Left forelimb (tissue), 1 donor: Measurements from ENCODE around the gene RAP1GAP2.
A peak's percentile ranks its signal among the peaks of the same experiment; 100 is the strongest.
"Not testable (repeated sequence)": the region's sequence is repeated elsewhere in the genome, so short reads cannot be mapped to it uniquely, and the experiment has no call there.

Experiments used
- DNase-seq: peaks from one replicate; pipeline ENCODE4 v3.0.0-alpha.2; 2018; ENCODE audit warnings: low spot score

The RAP1GAP2 gene

DNA sequence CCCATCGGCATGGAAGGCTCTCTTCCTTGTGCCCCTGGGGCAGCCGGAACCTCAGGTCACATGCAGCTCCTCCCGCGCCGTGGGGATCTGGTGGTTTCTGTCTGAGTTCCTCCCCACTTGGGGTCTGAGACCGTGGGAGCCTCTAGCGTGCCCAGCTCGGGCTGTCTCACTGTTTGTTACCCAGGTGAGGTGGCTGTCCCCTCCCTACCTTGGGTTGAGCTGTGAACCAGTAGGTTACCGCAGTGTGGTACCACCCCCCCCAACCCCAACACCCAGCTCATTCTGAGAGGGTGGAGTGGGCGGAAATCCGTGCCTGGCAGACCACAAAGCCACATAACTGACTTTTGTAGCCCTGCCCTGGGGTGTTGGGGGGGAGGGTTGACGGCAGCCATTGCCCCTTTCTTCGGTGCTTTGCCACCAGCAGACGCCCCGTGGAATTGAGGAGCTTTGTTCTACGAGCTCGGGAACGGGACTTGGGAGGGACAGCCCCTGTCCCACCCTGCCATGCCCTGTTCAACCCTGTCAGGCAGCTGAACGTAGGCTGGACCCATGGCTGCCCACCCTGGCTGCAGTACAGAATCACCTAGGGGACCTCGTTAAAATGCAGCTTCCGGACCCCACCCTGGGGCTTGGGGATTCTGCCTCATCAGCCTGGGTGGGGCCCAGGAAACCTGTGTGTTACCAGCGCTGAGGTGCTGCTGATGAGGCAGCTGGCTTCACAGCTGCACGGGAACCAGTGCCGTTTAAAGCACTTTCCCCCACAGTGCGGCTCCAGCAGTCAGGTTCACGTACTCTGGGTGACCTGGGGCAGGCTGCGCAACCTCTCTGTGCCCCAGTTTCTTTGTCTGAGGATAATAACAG is 18.5 kb downstream of the RAP1GAP2 start:
- no peak for DNase-seq

DNA sequence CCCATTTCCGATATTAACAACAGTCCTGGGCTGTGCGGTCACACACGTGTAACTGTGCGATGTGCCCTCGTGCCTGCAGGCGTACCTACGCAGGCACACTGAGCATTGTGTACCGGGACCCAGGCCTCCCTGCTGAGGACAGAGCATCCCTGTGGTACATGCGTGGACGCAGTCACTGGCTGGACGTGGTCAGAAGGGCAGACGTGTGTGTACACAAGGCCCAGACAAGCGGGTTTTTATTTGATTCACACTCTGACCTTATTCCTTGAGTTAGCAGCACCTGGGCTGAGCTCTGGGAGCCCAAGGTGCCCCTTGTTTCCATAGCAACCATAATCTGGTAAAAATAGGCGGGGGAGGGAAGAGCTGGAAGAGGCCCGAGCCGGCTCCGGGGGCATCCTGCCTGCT is 19.5 kb downstream of the RAP1GAP2 start:
- no peak for DNase-seq

DNA sequence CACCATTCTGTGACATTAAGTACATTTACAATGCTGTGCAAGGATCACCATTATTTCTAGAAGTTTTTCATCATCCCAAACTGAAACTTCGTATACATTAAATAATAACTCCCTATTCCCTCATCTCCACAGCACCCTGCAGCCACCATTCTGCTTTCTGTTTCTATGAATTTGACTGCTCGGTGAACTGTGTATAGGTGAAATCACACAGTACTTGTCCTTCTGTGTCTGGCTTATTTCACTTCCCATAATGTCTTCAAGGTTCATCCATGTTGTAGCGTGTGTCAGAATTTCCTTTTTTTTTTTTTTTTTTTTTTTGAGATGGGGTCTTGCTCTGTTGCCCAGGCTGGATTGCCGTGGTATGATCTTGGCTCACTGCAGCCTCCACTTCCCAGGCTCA is 20.4 kb downstream of the RAP1GAP2 start:
- no peak for DNase-seq

DNA sequence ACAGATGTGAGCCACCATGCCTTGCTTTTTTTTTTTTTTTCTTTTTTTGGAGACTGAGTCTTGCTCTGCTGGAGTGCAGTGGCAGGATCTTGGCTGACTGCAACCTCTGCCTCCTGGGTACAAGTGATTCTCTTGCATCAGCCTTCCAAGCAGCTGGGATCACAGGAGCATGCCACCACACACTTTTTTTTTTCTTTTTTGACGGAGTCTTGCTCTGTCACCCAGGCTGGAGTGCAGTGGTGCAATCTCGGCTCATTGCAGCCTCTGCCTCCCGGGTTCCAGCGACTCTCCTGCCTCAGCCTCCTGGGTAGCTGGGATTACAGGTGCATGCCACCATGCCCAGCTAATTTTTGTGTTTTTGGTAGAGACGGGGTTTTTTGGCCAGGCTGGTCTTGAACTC is 23.1 kb downstream of the RAP1GAP2 start:
- not testable (repeated sequence) for DNase-seq

DNA sequence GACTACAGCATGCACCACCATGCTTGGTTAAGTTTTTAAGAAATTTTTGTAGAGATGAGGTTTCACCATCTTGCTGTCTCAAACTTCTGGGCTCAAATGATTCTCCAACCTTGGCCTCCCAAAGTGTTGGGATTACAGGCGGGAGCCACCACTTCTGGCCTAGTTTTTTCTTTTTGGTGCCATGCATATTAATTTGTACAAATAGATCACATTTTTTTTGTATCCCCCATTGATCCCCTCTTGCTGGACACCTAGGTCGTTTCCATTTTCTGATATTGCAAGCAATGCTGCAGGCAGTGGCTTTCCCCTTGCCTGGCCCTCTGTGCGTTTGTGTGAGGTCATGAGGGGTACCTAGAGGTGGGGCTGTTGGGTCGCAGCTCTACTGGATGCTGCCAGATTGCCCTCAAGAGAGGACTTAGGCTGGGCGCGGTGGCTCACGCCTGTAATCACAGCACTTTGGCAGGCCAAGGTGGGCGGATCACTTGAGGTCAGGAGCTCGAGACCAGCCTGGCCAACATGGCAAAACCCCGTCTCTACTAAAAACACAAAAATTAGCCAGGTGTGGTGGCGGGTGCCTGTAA is 23.8 kb downstream of the RAP1GAP2 start:
- no peak for DNase-seq

DNA sequence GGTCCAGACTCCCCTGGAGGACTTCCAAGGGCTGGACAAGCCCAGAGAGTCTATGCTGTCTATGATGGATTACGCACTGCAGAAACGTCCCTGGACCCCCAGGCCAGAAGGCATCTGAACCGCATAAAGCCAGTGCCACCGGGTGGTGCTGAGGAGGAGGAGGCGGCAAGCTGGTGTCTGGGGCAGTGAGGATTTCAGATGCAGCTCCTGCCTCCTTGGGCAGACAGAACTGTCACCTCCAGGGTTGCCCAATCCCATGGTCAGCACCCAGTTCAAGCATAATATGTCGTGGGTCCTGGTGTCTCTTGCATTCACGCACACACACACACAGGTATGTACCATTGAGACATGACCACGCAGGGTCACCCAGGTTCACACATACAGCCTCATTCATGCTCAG is 25.6 kb downstream of the RAP1GAP2 start:
- DNase-seq: no peak

DNA sequence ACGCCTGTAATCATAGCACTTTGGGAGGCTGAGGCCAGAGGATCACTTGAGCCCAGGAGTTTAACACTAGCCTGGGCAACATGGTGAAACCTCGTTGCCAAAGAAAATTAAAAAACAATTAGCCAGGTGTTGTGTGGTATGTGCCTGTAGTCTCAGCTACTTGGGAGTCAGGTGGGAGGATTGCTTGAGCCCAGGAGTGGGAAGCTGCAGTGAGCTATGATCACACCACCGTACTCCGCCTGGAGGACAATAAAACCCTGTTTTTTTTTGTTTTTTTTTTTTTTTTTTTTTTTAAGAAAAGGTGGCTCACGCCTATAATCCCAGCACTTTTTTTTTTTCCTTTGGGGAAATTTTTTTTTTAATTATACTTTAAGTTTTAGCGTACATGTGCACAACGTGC is 26.1 kb downstream of the RAP1GAP2 start:
- DNase-seq: no peak

DNA sequence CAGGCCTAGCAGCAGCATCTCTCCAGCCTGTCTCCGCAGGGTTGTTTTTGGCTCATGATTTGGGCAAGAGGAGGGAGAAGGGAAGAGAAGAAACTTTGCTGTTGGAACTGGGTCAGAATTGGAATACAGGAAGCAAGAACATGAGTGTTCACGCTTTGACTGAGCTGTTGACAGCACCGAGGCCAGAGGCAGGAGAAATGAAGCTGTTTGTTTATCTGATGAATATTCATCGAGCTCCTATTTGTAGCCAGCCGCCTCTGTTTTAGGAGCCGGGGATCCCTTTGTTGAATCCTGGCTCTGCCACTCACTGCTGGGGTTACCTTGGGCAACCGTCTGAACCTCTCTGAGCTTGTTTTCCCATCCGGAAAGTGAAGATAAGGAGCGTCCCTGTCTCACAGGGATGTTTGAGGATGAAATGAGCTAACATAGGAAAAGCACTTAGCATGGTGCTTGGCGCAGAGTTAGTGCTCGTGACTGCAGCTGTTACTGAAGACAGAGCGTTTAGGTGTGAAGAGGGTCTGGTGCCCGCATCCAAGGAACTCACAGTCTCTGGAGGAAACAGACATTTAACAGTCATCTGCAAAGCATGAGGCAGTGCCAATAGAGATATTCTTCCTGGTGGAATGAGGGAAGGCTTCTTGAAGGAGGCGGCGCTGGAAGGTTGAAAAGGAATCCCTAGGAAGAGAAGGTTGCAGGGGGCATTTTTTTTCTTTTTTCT is 29.2 kb downstream of the RAP1GAP2 start:
- DNase-seq: no peak

DNA sequence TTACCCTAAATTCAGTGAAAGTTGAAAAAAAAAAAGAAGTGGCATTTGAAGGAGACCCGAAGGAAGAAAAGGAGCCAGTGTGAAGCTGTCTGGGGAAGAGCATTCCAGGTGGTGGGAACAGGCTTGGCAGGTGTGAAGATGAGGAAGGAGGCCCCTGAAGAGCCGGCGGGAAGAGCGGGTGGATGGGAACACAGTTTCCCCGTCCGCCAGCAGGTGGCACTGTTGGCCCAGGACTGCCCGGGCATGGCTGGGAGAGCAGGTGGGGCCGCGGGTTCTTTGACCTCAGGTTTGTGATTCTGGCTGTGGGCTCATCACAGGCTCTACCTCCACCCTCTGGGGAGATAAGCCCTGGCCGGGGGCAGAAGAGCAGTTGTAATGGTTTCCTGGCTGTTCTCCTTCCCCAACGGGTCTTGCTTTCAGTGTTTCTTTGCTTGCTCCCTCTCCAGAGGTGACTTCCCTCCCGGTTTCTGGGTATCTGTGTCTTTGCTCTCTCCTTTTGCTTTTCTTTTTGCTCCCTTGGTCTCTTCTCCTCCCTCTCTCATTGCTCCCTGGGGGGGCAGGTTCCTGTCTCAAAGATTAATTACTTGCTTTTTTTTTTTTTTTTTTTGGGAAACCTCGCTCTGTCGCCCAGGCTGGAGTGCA is 32.3 kb downstream of the RAP1GAP2 start:
- DNase-seq: peak; percentile 78

DNA sequence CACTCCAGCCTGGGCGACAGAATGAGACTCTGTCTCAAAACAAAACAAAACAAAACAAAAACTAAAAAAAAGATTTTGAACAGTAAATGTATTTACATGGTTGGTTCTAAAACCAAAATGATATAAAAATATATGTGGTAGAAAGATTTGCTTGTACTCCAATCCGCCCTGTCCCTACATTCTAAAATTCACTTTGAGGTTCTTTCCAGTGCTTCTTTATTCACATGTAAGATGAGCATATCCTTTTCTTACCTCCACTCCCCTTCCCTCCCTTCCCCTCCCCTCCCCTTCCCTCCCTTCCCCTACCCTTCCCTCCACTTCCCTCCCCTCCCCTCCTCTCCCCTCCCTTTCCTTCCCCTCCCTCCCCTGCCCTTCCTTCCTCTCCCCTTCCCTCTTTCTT is 34.4 kb downstream of the RAP1GAP2 start:
- DNase-seq: no peak

DNA sequence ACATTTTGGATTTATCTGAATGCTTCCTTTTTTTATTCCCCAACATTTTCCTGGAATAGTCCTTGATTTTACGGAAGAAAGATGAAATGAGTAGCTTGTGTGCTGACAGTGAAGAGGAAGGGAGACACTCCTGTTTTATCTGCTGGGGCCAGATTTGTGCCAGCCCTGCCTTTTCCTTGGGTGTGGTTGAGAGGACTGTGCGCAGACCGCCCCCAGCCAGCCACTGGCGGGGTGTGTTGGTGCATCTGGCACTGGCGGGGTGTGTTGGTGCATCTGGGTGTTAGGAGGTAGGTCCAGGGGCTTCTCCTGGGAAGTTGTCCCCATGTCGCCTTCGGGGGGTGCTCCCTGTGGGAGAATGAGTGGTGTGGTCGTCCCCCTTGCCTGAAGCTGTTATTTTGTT is 39.5 kb downstream of the RAP1GAP2 start:
- DNase-seq: no peak

DNA sequence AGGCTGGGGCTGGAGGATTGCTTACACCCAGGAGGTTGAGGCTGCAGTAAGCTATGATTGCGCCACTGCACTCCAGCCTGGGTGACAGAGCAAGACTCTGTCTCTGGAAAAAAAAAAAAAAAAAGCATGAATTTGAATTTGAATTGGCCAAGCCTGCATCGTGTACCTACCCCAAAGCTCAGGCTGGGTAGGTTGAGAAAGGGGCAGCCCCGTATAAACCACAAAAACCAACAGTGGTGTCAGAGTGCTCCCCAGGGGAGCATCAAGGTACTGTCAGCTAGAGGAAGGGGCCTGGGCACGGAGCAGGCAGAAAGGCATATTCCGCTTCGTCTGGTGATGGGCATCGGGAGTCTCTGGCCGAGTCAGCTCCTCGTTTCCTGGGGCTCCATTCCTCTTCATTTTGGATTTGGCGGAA is 40.9 kb downstream of the RAP1GAP2 start:
- no peak for DNase-seq

DNA sequence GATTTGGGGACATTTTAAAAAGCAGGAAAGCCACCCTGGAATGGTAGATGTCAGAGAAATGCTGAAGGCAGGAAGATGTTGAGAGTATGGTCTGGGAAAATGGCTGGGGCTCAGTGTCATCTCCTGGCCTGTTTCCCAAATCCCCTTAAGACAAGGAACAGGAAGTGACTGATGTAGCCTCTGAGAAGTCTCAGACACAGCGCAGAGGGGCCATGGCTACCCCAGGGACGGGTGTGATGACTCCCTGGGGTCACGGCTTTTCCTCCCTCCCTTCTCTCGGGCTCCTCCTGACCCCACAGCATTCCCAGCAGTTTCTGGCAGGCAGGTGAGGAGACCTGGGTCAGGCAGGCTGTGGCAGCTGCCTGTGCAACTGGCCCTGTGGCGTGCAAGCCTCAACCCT is 45.4 kb downstream of the RAP1GAP2 start:
- DNase-seq: no peak

DNA sequence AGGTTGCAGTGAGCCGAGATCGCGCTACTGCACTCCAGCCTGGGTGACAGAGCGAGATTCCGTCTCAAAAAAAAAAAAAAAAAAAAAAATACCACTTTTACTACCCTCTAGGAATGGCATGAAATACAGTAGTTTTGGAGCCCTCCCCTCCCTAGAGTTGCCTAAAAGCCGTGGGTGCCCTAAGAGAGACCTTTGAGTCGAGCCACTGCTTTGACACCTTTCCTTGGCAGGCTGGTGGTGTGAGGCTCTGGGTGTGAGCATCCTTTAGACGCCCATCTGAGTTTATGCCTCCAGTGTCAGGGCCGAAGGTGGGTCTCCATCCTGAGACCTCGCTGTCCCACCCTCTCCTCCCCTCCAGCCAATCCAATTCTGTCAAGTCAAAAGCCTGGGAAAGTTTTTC is 46.2 kb downstream of the RAP1GAP2 start:
- DNase-seq: no peak

DNA sequence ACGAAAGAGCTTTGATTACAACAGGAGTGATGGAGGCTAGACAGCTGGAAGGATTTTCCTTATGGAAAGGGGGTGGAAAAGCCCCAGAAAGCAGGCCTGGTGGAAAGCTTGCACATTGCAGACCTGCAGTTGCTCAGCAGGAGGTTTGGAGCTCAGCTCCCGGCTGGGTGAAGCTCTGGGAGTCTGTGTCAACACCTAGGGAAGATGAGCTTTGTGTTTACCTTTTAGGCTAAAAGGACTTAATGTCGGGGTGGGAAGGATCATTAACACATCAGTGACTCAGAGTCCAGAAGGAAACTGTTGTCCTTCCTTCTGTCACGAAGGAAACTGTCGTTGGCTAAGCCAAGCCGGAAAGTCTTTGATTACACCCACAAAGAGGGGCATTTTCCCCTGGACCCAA is 48.2 kb downstream of the RAP1GAP2 start:
- no peak for DNase-seq

DNA sequence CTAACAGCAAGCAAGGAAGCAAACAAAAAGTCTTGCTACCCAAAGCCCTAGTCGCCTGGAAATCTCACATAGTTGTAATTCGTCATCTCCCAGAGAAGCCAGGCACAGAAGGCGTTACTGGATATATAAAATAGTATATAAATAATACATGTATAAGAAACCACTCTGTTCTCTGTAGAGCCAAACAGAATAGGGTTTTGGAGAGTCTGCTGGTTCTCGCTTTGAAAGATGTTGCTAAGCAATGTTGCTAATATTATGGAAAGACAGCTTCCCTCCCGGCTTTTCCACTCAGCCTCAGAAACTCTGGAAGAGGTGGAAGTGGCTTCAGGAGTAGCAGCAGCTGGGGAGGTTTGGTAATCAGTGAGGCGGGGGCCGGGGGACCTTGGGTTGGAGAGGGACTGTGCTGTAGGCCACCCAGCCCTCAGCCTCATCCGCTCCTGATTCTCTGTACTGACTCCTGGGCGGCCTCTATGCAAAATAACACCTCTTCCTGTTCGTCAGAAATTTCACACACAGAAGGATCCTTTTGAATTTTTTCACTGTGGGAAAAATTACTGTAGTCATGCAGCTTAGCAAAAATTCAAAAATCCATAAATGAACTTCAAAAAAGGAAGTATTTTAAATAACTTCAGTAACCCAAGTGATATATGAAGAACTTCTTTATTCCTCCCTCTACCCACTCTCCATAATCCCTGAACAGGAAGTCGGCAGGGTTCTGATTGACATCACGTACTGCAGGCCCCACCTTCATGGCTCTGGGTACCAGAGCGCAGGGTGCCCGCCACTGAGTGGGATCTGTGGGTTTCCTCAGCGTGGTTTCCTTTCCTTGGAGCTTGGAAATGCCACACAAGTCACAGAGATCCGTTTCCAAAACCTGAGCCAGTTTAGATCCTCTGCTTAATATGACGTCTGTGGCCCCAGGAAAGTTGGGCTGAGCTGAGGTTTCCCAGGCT is 51.4 kb downstream of the RAP1GAP2 start:
- no peak for DNase-seq

DNA sequence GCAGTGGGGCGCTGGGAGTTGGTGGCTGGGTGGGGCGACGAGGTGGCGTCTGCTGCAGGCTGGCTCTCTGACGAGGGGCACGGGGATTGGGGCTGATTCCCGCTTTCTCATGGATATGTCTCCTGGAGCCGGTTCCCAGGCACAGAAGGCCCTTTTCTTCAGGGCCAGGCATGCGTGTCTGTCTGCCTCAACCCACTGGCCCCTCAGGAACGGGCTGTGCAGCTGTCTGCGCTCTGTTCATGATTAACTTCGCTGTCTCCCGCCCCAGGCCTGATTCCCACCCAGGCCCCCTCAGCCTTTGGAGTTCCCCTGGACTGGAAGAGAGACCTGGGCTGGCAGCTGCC is 53.1 kb downstream of the RAP1GAP2 start:
- DNase-seq: no peak

DNA sequence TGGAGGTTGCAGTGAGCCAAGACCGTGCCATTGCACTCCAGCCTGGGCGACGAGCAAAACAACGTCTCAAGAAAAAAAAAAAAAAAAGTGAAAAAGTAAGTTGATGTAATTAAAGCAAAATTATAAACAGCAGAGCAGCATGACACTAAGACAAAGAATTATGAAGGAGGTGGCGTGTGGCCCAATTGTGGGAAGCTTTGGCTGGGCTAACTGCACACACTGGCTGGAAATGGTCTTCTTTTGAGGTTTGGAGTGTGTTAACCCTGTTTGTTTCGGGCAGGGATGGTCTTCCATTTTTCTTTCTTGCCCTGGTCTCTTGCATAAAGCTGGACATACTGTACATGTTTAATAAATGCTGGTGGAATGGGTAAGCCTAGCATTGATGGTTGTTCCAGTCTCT is 54.8 kb downstream of the RAP1GAP2 start:
- no peak for DNase-seq

DNA sequence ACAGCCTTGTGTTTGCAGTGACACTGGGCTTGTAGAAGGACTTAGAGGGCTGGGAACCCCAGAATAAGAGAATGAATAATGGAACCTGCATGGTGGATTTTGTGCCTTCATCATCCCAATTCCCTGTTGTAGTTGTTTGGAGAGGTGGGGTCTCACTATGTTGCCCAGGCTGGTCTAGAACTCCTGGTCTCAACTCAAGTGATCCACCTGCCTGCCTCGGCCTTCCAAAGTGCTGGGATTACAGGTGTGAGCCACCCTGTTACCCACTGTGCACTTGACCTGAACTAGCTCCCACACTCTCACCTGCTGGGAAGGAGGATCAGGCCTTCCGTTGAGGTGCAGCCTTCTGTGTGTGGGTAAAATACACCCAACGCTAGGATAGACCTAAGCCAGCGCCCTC is 55.4 kb downstream of the RAP1GAP2 start:
- no peak for DNase-seq

DNA sequence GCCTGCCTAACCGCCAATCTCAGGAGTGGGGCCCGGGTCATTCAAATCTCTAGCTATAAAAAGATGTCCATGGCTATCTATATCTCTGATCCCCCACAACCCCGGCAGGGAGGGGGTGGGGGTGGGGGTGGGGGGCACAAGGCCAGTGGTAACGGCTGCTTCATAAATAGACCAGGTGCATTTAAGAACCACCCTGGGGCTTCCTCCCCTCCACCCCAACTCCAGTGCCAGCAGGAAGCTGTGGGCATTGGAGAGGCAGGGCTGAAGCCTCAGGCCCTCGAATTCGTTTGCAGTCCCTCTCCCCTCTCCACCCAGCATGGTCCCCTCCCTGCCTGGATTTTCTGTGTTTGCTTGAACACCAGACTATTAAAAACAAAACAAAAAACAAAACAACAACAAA is 56.0 kb downstream of the RAP1GAP2 start:
- no peak for DNase-seq

DNA sequence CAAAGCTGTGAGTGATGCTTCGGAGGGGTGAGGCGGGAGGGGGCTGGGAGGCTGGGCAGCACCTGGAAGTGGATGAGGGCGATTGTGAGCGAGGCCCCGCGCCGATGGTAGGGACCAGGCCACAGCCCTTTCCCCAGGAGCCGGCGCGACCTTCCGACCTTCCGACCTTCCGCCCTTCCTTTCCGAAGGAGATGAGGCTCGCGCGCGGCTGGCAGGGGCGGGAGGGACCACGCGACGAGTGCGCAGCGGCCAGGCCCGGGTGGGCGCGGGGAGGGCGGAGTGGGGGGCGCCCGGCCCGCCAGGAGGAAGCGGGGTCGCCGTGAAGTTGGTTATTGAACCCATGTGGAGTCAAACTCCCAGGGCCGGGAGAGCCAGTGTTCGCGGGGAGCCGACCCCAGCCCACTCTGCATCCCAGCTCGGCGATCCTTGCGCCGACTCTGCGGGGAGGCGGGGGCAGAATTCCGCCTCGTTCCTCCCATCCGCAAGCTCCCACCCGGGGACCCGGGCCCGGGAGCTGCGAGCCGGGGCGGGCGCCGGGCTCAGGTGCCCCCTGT is 56.6 kb downstream of the RAP1GAP2 start:
- DNase-seq: no peak
